GM12891 (cell line): Measurements from ENCODE around the gene MTHFSD.

Experiments used
- POLR2A ChIP-seq: IDR thresholded peaks from 2 replicates; pipeline ENCODE4 v1.6.1; 2011; ENCODE audit warnings: low read depth, low read length, control low read depth
- POLR2AphosphoS5 ChIP-seq: IDR thresholded peaks from 2 replicates; pipeline ENCODE4 v1.6.1; 2011; ENCODE audit warnings: low read depth, low read length, control low read depth

GRCh38 chr16:86513471-86514277, 41.4 kb downstream of the MTHFSD start:
- TF ChIP-seq POLR2AphosphoS5 (no peak), POLR2A (no peak)
